ENCODE measurements around the gene SPIRE2. TPM values are rescaled to one million over a fixed set of nuclear protein-coding genes. Genes with fewer than 3 reads are reported as not detected.

Gene SPIRE2
- total RNA-seq, 1 experiment from 2014 or later, result 30.4 TPM

DNA sequence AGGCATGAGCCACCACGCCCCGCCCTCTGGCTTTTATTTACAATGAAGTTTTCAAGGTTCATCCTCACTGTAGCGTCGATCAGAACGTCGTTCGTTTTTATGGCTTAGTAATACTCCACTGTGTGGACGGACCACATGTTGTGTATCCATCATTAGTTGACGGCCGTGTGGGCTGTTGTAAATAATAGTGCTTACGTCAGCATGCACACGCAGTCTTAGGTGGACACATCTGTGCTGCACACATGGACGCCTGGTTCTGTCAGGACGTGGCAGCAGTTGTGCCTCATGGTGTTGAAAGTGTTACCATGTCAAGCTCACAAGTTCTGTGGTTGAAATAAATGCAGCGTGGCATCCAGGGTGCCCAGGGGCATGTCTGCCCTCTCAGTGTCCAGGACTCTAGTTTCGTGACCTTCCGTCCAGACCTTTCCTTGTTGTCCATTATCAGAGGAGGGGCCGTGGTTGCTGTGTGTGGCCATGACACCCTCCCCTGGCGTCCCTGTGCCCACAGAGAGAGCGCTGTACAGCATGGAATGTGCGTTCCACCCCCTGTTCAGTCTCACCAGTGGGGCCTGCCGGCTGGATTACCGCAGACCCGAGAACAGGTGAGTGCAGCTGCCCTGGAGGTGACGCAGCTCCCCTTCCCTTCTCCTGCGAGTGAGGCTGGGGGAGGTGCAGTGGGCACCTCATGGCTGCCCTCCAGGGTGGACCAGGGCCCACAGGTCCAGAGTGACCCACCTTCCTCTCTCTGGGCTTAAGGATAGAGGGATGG, 67.4 kb downstream of the SPIRE2 start:
- DNase-seq (ENCODE audit: low spot score), result no peak

DNA sequence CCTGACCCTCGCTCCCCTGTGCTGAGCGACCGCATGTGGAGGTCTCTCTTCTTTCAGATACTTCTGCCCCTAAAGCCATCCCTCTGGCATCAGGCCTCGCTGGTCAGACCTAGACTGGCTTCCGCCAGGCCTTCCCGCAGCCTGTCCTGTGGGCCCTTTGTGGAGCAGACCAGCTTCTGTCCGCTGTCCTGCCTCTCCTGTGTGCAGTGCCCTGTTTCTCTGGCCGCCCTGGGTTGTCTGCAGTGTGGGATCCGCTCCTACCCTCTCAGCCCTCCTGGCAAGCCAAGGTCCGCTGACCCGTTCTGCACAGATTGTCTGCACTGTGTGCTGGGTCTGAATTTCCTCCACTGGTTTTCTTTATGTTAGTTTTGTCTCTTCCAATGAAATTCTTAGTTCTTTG, 68.9 kb downstream of the SPIRE2 start:
- no peak for DNase-seq (ENCODE audit: low spot score)

DNA sequence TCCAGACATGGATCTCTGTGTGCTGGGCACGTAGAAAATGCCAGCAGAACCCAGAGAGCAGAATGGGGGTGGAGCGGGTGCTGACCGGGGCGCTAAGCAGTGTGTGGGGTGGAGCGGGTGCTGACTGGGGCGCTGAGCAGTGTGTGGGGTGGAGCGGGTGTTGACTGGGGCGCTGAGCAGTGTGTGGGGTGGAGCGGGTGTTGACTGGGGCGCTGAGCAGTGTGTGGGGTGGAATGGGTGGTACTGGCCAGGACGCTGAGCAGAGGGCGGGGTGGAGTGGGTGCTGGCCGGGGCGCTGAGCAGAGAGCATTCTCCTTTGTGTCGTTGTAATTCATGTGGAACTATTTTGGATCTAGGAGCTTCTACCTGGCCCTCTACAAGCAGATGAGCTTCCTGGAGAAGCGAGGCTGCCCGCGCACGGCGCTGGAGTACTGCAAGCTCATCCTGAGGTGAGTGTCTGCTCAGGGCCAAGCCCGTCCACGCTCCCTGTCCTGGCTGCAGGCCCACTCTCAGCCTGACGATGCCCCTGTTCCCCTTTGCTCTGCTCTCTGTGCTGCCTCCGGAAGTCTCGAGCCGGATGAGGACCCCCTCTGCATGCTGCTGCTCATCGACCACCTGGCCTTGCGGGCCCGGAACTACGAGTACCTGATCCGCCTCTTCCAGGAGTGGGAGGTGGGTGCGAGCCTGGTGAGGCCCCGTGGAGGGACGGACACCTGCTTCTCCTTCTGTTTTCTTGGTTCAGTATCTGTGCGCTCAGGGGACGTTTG, 70.1 kb downstream of the SPIRE2 start:
- peak; percentile 70 for DNase-seq (ENCODE audit: low spot score)

DNA sequence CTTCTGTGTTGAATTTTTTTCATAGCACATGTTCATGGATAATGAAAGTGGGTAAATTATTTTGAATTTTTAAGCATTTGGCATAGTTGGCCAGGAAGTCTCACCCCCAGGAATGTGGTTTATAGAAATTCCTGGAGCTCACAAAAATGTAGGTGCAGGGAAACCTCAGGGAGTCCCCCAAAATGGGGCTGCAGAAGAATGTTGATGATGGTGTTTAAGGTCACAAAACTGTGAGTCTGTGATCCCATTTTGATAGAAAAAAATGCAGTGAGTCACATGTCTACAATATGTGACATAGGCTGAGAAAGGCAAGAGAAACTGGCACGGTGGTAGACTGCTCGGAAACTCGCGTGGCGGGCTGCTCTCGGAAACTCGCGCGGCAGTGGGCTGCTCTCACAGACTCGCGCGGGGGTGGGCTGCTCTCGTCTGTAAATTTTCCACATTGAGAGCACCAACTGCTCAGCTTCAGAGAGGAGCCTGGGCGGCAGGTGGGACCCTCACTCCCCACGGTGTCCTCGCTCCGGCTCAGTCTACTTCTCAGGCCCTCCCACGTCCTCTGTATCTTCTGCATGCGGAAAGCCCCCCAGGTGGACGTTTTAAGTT, 71.7 kb downstream of the SPIRE2 start:
- no peak for DNase-seq (ENCODE audit: low spot score)

DNA sequence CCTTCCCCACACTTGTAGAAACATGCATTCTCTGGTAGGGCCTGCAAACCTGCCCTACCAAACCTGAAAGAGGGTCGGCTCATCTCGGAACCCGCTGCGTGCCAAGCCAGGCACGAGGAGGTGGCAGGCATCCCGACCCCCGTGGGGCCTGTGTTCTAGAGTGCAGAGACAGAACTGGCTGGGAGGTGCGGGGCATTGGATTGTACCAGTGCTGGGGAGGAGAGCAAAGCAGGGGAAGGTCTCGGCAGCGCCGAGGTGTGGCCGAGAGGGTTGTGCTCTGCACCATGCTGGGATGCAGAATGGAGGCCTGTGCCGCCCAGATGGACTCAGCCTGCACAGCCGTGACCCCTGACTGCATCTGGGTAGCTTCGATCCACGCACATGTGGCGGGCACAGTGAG, 72.6 kb downstream of the SPIRE2 start:
- DNase-seq (ENCODE audit: low spot score), result no peak

DNA sequence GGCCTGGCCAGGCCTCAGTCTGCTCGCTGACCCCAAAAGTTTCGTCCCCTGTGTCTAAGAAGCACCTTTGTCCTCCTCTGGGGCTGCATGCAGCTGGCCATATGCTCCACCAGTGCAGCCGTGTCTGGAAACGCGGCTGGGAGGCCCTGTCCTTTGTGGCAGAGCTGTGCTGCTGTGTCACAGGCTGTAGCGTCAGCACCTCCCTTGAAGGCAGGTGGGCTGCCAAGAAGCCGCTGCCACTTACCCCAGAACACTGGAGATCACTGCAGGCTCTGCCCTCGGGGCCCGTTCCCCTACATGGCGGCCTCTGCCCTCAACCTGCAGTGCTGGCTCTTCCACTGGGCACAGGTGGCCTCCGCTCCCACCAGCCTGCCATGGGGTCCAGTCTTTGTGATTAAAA, 74.7 kb downstream of the SPIRE2 start:
- DNase-seq (ENCODE audit: low spot score), result no peak

DNA sequence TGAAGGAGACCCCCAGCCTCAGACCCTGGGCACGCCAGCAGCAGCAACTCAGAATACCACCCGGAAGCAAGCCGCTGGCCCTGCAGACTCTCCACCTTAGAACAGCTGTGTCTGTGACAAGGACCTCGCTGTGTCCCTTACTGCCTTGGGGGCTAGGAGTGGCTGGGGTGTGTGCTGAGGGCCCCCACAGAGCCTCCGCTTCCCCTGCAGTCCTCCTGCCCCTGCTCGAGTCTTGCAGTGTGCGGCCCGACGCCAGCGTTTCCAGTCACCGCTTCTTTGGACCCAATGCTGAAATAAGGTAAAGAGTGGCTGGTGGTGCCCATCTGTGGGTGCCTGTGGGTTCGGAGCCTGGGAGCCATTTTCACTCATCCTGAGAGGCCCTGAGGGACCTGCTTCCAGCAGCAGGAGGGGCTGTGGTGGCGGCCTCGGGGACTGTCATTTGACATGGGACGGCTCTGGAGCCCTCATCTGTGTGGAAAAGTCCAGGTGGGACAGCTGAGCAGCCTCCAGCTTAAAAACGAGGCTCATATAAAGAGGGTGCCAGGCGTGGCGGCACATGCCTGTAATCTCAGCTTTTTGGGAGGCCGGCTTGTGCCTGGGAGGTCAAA, 75.7 kb downstream of the SPIRE2 start:
- no peak for DNase-seq (ENCODE audit: low spot score)

DNA sequence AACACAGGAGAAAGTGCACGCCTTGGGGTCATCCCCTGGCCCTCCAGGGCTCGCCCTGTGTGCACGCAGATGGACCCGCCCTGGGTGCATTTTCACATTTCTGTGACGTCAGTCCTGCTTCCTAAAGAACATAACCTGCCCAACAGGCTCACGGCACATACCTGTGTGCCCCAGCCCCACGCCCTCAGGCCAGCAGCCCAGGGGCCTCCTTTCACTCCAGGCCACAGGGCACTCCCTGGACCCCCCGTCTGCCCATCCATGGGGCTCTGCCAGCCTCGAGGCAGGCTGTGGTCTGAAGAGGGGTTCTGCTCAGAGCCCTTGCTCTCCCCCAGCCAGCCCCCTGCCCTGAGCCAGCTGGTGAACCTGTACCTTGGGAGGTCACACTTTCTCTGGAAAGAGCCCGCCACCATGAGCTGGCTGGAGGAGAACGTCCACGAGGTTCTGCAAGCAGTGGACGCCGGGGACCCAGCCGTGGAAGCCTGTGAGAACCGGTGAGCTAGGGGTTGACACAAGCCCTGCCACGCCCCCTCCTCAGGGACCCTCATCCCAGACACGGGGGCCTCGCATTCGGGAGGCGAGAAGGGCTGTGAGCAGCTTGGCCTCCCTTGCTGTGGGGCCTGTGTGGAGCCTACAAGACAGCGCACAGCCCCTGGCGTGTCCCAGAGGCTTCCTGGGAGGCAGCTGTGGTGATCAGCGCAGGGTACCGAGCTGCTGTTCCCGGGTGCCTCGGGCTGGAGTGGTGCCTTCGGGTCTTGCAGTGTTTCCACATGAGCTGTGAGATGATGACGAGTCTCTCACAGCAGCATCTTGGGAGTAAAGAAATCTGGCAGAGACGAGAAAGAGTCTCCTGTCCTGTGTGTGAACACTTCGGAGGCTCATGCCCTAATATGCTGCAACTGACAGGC, 76.6 kb downstream of the SPIRE2 start:
- no peak for DNase-seq (ENCODE audit: low spot score)

DNA sequence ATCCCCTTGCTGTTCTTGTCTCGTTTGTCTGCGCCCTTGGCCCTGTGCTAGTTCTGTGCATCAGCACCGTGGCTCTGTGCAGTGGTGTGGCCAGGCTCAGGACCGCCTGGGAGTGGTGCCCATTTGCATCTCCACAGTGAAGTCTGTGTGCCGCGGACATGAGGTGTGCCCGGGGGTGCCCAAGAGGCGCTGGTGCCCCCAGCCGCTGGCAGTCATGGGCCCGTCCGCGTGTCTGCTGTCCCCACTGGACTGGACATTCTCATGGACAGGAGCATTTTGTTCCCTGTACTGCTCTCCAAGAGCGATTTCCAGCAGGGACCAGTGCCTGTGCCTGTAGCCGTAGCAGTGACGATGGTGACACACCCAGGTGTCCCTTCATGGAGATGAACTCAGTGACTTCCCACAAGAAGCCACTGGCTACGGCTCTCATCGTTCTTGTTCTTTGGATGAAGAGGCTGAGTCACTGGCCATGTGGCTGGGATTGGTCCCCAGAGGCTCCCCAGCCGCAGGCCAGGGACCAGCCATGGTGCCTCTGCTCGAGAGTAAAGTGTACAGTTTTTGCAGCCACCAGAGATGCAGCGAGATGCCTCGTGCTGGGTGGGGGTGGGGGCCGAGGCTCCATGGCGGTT, 77.3 kb downstream of the SPIRE2 start:
- DNase-seq (ENCODE audit: low spot score), result no peak

DNA sequence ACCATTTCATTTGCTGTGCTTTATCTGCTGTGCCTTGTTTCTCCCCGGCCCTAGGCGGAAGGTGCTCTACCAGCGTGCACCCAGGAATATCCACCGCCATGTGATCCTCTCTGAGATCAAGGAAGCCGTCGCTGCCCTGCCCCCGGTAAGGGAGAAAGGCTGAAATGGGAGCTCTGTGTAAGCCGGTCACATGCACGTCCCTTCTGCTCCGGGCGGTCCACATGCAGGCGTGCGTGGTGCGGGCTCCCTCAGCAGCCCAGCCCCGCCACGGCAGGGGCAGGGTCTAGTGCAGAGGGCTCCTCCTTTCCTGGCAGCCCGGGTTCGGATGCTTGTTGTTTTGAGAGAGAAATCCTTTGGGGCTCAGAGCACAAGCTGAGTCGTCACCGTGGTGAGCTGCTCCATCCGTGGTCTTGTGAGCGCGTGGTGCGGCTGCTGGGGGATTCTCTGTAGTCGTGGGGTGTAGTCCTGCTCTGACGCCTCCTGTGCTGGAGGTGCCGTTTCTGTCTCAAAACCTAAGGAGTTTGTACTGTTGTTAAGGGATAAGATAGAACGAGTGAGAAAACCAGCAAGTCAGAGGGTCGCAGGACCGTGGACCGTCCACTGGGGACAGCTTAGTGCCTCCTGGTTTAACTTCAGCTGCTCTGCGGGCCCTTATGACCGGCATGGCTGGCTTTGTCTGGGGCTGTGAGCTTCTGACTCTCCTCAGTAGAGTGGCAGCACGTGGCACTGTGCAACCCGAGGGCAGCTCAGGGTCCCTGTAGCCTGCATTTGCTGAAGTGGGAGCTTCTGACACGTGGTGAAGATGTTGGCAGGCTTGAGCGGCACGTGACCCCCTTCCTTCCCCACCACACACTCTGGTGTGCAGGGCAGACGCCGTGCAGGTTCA, 78.1 kb downstream of the SPIRE2 start:
- no peak for DNase-seq (ENCODE audit: low spot score)

DNA sequence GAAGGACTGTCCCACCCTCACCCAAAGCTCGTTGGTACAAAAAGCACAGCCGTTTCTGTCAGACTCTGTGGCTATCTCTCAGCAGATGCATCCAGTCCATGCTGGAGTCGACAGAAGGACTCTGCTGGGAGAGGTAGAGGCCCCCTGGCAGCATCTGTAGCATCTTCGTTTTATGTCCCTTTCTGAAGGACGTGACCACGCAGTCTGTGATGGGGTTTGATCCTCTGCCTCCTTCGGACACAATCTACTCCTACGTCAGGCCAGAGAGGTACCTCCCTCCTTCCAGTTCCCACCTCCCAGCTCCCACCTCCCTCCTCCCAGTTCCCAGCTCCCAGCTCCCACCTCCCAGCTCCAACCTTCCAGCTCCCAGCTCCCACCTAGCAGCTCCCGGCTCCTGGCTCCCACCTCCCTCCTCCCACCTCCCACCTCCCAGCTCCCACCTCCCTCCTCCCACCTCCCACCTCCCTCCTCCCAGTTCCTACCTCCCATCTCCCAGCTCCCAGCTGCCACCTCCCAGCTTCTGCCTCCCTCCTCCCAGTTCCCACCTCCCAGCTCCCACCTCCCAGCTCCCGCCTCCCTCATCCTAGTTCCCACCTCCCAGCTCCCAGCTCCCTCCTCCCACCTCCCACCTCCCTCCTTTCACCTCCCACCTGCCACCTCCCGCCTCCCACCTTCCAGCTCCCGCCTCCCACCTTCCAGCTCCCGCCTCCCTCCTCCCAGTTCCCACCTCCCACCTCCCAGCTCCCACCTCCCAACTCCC, 79.0 kb downstream of the SPIRE2 start:
- no peak for DNase-seq (ENCODE audit: low spot score)

DNA sequence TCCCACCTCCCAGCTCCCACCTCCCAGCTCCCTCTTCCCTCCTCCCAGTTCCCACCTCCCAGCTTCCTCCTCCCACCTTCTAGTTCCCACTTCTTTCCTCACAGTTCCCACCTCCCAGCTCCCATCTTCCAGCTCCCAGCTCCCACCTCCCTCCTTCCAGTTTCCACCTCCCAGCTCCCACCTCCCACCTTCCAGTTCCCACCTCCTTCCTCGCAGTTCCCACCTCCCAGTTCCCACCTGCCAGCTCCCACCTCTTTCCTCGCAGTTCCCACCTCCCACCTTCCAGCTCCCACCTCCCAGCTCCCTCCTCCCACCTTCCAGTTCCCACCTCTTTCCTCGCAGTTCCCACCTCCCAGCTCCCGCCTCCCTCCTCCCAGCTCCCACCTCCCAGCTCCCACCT, 80.0 kb downstream of the SPIRE2 start:
- no peak for DNase-seq (ENCODE audit: low spot score)

DNA sequence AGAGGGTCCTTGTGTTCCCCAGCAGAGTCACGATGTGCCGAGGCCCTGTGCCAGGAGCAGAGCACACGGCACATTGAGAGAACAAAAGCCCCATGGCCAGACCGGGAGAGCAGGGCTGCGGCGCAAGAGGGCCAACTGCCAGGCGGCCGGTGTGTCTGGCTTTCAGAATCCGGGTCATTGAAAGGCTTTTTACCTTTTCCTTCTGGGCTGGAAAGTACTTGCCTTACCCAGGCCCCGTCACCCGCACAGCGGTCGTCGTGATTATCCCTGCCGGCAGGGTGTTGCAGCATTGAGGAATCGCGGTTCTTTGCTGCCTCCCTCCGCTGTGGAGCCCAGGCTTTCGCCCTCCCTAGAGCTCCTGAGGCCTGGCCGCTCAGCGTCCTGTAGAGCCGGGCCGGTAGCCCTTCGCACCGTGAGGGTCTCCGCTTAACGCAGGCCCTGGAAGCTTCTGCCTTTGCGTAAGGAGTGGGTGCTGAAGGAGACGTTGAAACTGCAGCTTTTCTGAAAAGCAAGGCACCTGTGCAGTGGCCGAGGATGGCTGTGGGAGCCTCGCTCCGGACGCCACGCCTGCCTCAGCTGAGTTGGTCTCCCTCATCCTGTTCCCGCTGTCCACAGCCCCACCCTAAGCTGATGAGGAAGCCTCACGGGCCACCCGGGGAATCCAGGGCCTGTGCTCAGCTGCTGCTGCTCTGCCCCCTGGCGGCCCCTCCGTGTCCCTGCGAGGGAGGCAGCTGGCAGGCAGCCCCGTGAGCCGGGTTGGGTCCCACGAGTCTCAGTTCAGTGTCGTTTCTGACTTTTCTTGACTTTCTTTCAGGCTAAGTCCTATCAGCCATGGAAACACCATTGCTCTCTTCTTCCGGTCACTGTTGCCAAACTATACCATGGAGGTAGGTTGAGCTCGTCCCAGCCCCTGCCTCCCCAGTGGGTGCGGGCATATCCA, 81.8 kb downstream of the SPIRE2 start:
- DNase-seq (ENCODE audit: low spot score), result peak; percentile 73

DNA sequence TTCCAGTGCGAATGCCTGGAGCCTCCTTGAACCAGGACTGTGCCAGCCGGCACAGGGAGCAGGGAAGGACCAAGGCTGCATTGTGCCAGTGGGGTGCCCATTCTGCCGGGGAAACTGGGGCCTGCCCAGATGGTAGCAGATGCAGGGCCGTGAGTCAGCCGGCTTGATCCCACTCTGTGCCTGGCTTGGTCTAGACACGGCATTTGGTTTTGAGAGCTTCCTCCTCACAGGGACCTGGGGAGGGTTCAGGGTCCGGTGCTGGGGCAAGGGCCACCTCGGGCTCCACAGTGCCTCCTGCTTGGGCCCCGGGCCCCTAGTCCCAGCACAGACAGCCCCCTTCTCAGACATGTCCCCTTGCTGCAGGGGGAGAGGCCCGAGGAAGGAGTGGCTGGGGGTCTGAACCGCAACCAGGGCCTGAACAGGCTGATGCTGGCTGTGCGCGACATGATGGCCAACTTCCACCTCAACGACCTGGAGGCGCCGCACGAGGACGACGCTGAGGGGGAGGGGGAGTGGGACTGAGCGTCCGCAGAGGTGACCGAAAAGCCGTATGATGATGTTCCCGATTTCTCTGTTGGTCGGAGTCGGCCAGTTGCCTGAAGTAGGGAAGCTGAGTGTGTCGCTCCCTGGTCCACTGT, 82.6 kb downstream of the SPIRE2 start:
- no peak for DNase-seq (ENCODE audit: low spot score)

DNA sequence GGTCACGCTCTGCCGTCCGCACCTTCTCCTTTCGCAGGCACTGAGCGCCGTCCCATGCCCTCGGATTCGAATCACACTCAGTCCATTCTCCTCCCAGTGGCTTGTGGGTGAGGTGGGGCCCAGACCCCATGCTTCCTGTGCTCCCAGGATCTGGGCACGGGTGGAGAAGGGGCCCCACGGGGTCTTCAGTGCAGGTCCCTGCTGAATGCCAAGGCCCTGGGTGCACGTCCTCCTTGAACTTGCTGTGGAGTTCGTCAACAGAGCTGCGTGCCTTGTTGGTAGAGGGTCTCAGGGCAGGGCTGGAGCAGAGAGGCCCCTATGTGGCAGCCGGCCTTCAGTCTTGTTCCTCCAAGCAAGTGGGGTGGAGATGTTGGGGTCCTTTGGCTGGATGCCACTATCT, 83.1 kb downstream of the SPIRE2 start:
- no peak for DNase-seq (ENCODE audit: low spot score)

DNA sequence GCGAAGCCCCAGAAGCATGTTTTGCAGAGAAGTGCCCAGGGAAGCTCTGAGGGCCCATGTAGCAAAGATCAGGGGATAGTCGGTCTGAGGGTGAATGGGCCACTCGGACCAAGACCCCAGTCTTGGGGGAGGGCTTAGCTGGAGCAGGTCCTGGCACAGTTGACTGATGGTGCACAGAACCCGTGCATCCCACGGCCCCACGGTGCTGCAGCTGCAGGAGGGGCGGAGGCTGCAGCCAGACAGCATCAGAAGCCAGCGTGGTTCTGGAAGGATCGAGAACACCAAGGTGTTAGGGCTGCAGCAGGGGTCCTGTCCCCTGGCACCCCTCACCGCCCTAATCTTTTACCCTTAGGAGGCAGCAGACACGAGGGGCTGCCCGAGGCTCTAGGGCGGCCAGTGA, 83.9 kb downstream of the SPIRE2 start:
- DNase-seq (ENCODE audit: low spot score), result no peak

DNA sequence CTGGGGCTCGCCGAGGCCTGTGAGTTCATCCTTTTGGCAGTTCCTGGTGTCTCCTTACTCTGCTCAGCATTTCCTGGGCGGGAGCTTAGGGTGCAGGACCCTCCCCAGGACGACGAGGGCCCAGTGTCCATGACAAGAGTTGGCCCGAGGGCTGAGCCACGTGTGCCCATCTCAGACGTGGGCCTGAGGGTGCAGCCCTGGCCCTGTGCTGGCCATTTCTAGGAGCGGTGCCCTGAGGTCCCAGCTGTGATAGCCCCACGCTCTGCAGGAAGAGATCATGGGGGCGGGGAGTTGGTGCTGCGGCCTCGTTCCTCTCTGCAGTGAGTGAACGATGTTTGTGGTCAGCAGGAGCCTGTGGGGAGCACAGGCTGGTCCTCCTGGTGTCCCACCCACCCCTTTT, 84.4 kb downstream of the SPIRE2 start:
- DNase-seq (ENCODE audit: low spot score), result no peak
